PC-3 (cell line): ENCODE measurements around the gene SEMG1. TPM values are rescaled to one million over a fixed set of nuclear protein-coding genes. Genes with fewer than 3 reads are reported as not detected.

Source experiments
- ATAC-seq: fragments of 200-7000 bp; cut with Tn5 transposase; 2 replicates; pipeline ENCODE4 v1.9.1; 2020; ENCODE audit warnings: mild to moderate bottlenecking, moderate library complexity
- BruUV-seq: library from RNA; stranded (reverse); fragments of 400-500 nt; replicated peaks from 2 replicates; lab custom pipeline; 2021; lab: Mats Ljungman, UMichigan
- CTCF ChIA-PET: fragments of 300-600 bp; sonication (Branson Sonifier 250); formaldehyde crosslinking; loops from one replicate; lab custom pipeline; 2022; ENCODE audit warnings: antibody characterized with exemption; lab: Charles Lee
- POLR2A ChIA-PET: fragments of 300-600 bp; sonication (Branson Sonifier 250); formaldehyde crosslinking; loops from one replicate; lab custom pipeline; 2022; ENCODE audit warnings: antibody characterized with exemption; ENCODE audit not compliant: unreplicated experiment; lab: Charles Lee
- DNase-seq: peaks from one replicate; pipeline ENCODE4 v3.0.0-alpha.2; 2015
- H2AFZ ChIP-seq: fragments of 300-600 bp; sonication (generic); 2 replicates; pipeline ENCODE4 v1.6.0; 2016; ENCODE audit warnings: antibody characterized with exemption, low read length
- H3F3A ChIP-seq: fragments of 300-600 bp; sonication (generic); one replicate; pipeline ENCODE4 v1.6.0; 2017; ENCODE audit warnings: antibody characterized with exemption, low read length, control low read depth, mild to moderate bottlenecking; ENCODE audit not compliant: unreplicated experiment
- H3K27ac ChIP-seq: fragments of 300-600 bp; sonication (generic); 2 replicates; pipeline ENCODE4 v1.5.1; 2016; ENCODE audit warnings: mild to moderate bottlenecking, low read length
- H3K27me3 ChIP-seq: fragments of 300-600 bp; sonication (generic); 2 replicates; pipeline ENCODE4 v1.6.1; 2016; ENCODE audit warnings: low read length, mixed read lengths
- H3K36me3 ChIP-seq: fragments of 300-600 bp; sonication (generic); 2 replicates; pipeline ENCODE4 v1.6.1; 2016; ENCODE audit warnings: low read depth, mixed run types, low read length, mixed read lengths
- H3K4me1 ChIP-seq: fragments of 300-600 bp; sonication (generic); 2 replicates; pipeline ENCODE4 v1.5.1; 2016; ENCODE audit warnings: low read length; ENCODE audit not compliant: insufficient read depth
- H3K4me2 ChIP-seq: fragments of 300-600 bp; sonication (generic); 2 replicates; pipeline ENCODE4 v1.6.0; 2016; ENCODE audit warnings: low read length
- H3K4me3 ChIP-seq: fragments of 300-600 bp; sonication (generic); 2 replicates; pipeline ENCODE4 v1.5.1; 2016; ENCODE audit warnings: mild to moderate bottlenecking, low read length, mixed read lengths
- H3K79me2 ChIP-seq: fragments of 300-600 bp; sonication (generic); 2 replicates; pipeline ENCODE4 v1.6.1; 2017; ENCODE audit warnings: low read length, mixed read lengths
- H3K9ac ChIP-seq: fragments of 300-600 bp; sonication (generic); 2 replicates; pipeline ENCODE4 v1.6.0; 2016; ENCODE audit warnings: mild to moderate bottlenecking, low read length
- H3K9me2 ChIP-seq: fragments of 300-600 bp; sonication (generic); replicated peaks from 2 replicates; pipeline ENCODE4 v1.6.1; 2016; ENCODE audit warnings: mixed run types, low read length, mixed read lengths
- H3K9me3 ChIP-seq: fragments of 300-600 bp; sonication (generic); 2 replicates; pipeline ENCODE4 v1.6.1; 2016; ENCODE audit warnings: low read length, mixed read lengths
- H4K20me1 ChIP-seq: fragments of 300-600 bp; sonication (generic); 2 replicates; pipeline ENCODE4 v1.6.1; 2016; ENCODE audit warnings: low read length, mixed read lengths
- EZH2 ChIP-seq: fragments of 300-600 bp; sonication (generic); IDR thresholded peaks from one replicate; pipeline ENCODE4 v1.6.1; 2017; ENCODE audit warnings: antibody characterized with exemption, mild to moderate bottlenecking, low read length; ENCODE audit not compliant: unreplicated experiment
- EZH2phosphoT487 ChIP-seq: fragments of 300-600 bp; sonication (generic); IDR thresholded peaks from 2 replicates; pipeline ENCODE4 v1.6.1; 2018; ENCODE audit warnings: mild to moderate bottlenecking, antibody characterized with exemption, low read length, borderline replicate concordance
- intact Hi-C: fragments of 100-400 bp; cut with micrococcal nuclease; formaldehyde crosslinking; loops from 2 replicates; pipeline ENCODE4 v1.9.0; 2023
- total RNA-seq: library from RNA; depleted of rRNA; stranded (reverse); fragments of >200 nt; gene quantifications from 2 replicates; pipeline ENCODE4 v1.2.3, GENCODE V29; 2014
- TF ChIP-seq, protein P1 (sequence below): fragments of 300-600 bp; sonication (generic); conservative IDR thresholded peaks from 2 replicates; pipeline ENCODE4 v1.5.1; 2017; ENCODE audit warnings: antibody characterized with exemption, low read depth, mild to moderate bottlenecking, low read length

Gene SEMG1
- total RNA-seq, 1 experiment from 2014 or later, result not detected

DNA sequence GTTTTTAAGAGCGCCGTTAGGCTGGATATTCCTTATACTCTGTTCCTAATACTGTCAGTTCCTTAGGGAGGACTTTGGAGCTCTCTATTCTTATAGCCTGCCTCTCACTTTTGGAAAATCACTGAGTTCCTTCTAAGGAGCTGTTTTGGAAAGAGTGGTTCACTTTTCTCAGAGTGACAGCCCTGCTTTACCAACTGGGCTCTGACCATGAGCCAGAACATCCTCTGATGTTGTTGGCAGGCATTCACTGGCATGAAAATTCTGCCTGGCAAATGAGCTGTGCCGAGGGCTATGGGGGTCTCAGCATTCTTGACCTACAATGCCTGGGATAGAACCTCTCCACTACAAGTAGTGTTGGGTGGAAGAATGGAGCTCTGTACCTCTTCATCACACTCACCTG is 14.9 kb upstream of the SEMG1 start:
- Histone ChIP-seq H3K27ac (no peak overlapping the region), H3K79me2 (no peaks in the 10 kb centered on the region), H4K20me1 (no peaks in the 10 kb centered on the region), H3F3A (no peaks in the 10 kb centered on the region), H3K4me3 (no peak overlapping the region), H3K9me2 (no peaks in the 10 kb centered on the region), H2AFZ (no peak overlapping the region), H3K36me3 (no peaks in the 10 kb centered on the region), H3K4me1 (peaks cover under 1% of the 10 kb centered on the region), H3K27me3 (no peaks in the 10 kb centered on the region), H3K9me3 (no peaks in the 10 kb centered on the region), H3K4me2 (no peak overlapping the region), H3K9ac (no peak overlapping the region)
- no TSS peak for BruUV-seq
- ChIA-PET POLR2A (no interaction called here), CTCF (no interaction called here)
- intact Hi-C loops, result no loop called here
- DNase-seq, result no peak
- TF ChIP-seq EZH2phosphoT487, result no peak
- no peak for TF ChIP-seq EZH2
- TF ChIP-seq, protein P1, sequence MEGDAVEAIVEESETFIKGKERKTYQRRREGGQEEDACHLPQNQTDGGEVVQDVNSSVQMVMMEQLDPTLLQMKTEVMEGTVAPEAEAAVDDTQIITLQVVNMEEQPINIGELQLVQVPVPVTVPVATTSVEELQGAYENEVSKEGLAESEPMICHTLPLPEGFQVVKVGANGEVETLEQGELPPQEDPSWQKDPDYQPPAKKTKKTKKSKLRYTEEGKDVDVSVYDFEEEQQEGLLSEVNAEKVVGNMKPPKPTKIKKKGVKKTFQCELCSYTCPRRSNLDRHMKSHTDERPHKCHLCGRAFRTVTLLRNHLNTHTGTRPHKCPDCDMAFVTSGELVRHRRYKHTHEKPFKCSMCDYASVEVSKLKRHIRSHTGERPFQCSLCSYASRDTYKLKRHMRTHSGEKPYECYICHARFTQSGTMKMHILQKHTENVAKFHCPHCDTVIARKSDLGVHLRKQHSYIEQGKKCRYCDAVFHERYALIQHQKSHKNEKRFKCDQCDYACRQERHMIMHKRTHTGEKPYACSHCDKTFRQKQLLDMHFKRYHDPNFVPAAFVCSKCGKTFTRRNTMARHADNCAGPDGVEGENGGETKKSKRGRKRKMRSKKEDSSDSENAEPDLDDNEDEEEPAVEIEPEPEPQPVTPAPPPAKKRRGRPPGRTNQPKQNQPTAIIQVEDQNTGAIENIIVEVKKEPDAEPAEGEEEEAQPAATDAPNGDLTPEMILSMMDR, result no peak
- no peak for ATAC-seq

- ChIA-PET CTCF (no interaction called here), POLR2A (no interaction called here)
- Histone ChIP-seq H3K9me2 (no peaks in the 10 kb centered on the region), H3K4me3 (no peak overlapping the region), H3K9ac (no peak overlapping the region), H3K79me2 (no peaks in the 10 kb centered on the region), H4K20me1 (no peaks in the 10 kb centered on the region), H3K4me2 (no peak overlapping the region), H3K27ac (no peak overlapping the region), H3K9me3 (no peaks in the 10 kb centered on the region), H3F3A (no peaks in the 10 kb centered on the region), H3K4me1 (no peaks in the 10 kb centered on the region), H2AFZ (no peak overlapping the region), H3K36me3 (no peaks in the 10 kb centered on the region), H3K27me3 (no peaks in the 10 kb centered on the region)
- DNase-seq (no peak), ATAC-seq (no peak)
- no TSS peak for BruUV-seq
- TF ChIP-seq EZH2 (no peak), EZH2phosphoT487 (no peak)
- TF ChIP-seq, protein P1, result no peak
- intact Hi-C loops, result no loop called here
These were observed 13.5 kb upstream of the SEMG1 start for GRCh38 chr20:45193331-45193730.

DNA sequence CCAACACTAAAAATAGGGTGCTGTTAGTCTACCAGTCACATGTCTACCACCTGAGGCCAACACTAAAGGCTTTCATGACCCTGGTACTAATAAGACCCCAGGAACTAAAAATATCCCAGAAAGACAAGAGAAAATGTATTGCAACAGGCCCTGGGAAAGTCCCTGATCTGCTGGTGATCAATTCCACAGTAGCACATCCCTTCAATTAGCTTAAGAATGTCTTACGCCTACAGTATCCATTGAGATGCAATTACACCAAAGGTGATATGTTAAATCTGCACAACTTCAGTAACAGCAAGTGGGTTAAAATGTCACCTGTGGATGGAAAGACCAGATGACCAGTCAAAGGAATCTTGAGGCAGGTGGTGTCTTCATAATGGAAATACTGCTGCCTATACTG is 3.1 kb downstream of the SEMG1 start:
- Histone ChIP-seq H3K4me2 (no peak overlapping the region), H3K36me3 (no peaks in the 10 kb centered on the region), H3K9ac (no peak overlapping the region), H3K79me2 (no peaks in the 10 kb centered on the region), H2AFZ (no peak overlapping the region), H3K9me3 (no peaks in the 10 kb centered on the region), H3K27me3 (0 out of 2 replicates have a peak, but pooled peaks cover 13% of the 10 kb centered on the region), H3K4me3 (no peak overlapping the region), H3K27ac (no peak overlapping the region), H3K9me2 (no peaks in the 10 kb centered on the region), H4K20me1 (no peaks in the 10 kb centered on the region), H3F3A (no peaks in the 10 kb centered on the region), H3K4me1 (no peaks in the 10 kb centered on the region)
- ChIA-PET CTCF (no interaction called here), POLR2A (no interaction called here)
- intact Hi-C loops, result no loop called here
- TF ChIP-seq, protein P1, result no peak
- no peak for TF ChIP-seq EZH2
- TF ChIP-seq EZH2phosphoT487, result no peak
- ATAC-seq (no peak), DNase-seq (no peak)
- BruUV-seq, result no TSS peak
